Measurements from ENCODE around the gene NAA11. TPM values are rescaled to one million over a fixed set of nuclear protein-coding genes. Genes with fewer than 3 reads are reported as not detected.

The NAA11 gene
- total RNA-seq, 1 donor from 2014 or later: not detected

Other genes with a start within 250 kb of the NAA11 start
- gene GK2, start 82.2 kb upstream of the NAA11 start, total RNA-seq: not detected

All from left ventricle myocardium inferior (tissue), 1 donor.